UCSD-AML1 (cell line): ENCODE data around the gene CDSN.

Experiments
- DNase-seq: peaks from one replicate; lab custom pipeline; 2025; ENCODE audit not compliant: unreplicated experiment; lab: John Stamatoyannopoulos, UW

The CDSN gene

DNA sequence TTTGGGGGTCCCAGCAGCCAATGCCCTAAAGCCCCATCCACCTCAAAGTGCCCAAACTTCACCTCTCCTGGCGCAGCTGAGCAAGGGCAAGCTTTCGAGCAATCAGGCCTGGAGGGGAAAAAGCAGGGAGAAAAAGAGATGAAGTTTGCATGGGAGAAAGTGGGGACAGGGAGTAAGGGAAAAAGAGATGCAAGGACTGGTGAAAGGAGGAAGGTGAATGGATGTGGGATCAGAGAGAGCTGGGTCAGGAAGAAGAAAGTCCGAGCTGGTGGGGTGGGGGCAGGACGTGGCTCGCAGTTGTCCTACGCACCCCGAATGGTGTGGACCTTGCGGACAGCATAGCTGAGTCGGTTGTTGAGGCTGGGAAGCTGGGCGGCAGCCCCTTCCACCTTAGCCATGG is 25.1 kb upstream of the CDSN start:
- no peak for DNase-seq

DNA sequence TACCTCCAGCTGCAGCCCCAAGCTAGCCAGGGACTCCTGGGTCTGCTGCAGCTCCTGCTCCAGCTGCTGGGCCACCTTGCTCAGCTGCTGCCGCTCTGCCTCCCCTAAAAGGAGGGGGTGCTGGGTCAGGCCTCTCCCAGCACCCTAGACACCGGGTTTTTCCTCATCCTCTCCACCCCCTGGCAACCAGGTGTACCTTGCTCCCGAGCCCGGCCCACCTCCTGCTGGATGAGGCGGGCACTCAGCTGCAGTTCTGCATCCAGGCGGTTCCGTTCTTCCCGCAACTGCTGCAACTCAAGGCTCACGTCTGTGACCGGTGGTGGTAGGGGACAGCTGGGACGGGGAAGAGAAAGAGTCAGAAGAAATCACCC is 24.7 kb upstream of the CDSN start:
- DNase-seq, result no peak

DNA sequence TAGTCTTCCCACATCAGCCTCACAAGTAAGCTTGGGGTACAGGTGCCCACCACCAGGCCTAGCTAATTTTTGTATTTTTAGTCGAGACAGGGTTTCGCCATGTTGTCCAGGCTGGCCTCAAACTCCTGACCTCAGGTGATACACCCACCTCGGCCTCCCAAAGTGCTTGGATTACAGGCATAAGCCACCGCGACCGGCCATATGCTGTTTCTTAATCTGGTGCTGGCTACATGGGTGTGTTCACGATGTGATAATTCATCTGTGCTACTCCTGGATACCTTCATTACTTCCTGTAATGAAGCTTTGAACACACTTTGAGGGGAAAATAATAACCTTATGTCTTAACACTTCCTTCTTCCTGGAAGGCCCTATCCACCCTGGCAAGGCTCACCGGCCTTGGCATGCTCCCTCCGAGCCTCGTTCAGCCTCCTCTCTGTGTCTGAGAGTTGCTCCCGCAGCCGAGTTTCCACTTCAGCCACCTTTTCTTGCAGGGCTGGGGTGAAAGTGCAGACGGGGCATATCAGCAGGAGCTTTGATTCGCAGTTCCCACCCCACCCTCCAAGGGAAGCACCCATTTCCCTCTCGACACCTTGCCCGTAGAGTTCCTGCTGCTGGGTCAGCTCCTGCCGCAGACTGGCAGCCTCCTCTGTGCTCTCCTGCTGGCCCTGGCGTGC is 24.2 kb upstream of the CDSN start:
- DNase-seq, result no peak

DNA sequence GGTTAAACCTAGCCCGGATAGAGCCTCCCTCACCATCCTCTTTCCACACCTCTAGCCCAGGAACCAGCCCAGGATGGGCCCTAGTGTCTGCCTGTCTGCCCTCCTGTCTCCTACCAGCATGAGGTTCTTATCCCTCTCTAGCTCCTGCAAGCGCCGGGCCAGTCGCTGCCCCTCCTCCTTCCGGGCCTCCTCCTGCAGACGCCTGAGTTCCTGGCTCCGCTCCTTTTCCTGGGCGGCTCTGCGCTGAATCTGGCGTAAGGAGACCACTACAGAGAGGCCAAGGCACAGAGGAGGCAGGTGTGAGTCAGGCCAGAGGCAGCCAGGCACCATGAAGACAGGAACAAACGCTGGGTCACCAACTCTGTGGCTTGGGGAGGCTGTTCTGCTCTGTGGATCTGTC is 22.9 kb upstream of the CDSN start:
- DNase-seq, result no peak

DNA sequence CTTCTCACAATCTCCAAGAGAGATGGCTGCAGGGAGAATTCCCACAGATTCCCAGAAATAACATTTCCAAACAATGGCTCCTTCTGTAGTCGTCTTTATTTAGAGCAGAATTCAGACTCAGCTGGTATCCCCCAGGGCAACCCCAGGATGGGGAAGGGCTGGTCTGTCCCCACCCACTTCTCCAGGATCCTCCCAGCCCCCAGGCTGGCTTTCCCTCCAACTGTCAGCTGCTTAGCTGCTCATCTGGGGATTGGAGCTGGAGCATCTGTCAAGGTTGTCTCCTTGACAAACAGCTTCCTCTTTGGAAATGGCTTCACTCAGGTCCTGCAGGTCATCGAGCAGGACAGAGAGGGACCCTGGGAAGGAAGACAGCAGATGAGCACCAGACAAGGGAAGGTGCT is 22.1 kb upstream of the CDSN start:
- no peak for DNase-seq

DNA sequence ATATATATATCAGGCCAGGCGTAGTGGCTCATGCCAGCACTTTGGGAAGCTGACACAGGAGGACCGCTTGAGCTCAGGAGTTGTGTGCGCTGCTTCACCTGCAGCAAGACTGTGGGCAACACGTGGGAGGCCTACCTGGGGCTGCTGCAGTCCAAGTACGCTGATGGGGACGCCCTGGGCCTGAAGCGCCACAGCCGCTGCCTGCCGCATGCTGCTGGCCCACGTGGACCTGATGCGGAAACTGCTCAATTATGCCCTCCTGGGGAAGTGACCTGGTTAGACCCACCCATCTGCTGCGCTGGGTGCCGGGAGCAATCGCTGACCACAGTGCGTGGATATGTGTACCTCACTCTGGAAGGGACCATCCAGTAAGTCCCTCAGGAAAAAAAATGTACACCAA is 20.4 kb upstream of the CDSN start:
- no peak for DNase-seq

DNA sequence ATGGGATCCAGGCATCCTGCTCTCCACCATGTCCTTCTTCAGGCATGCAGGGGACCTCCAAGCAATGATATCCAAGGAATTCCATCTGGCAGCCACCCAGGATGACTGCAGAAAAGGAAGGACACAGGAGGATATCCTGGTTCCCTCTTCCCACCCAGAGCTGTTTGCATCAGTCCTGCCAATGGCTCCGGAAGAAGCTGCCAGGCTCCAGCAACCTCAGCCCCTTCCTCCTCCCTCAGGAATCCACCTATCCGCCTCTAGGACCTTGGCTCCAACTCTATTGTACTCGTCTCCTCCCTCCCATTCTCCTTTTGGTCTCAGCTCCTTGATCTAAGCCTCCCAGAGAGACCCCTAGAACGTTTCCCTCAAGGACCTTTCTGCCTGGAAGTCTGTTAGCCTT is 19.4 kb upstream of the CDSN start:
- DNase-seq, result no peak

DNA sequence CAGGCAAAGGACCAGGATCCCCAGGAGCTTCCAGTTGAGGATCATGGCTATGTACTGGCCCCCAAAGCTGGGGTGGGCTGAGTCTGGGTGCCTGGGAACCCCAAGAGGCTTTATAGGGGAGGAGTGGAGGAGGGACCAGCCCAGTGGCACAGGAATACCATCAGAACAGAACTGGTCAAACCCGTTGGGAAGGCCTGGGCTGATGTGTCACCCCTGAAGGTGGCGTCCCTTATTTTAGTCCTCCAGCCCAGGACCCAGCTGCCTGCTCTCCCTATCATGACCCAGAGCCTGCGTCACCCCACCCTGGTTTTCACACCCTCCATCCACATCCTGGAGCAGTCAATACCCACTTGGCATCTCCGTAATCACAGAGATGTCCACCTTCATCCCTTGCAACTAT is 18.7 kb upstream of the CDSN start, which contains the start of gene PSORS1C2:
Gene PSORS1C2, minus strand, starts transcription at position 85 of the 400 bp plus-strand sequence. Its CDS starts 40 bp downstream, at position 45.
- no peak for DNase-seq

DNA sequence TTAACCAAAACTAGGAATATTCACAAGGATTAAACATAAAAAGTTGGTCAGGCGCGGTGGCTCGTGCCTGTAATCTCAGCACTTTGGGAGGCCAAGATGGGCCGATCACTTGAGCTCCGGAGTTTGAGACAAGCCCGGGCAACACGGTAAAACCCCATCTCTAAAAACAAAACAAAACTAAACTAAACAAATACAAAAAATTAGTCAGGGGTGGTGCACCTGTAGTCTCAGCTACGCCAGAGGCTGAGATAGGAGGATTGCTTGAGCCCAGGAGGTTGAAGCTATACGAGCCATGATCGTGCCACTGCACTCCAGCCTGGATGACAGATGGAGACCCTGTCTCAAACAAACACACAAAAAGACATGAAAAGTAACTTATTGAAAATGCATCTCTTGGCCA is 15.5 kb upstream of the CDSN start:
- DNase-seq, result no peak

DNA sequence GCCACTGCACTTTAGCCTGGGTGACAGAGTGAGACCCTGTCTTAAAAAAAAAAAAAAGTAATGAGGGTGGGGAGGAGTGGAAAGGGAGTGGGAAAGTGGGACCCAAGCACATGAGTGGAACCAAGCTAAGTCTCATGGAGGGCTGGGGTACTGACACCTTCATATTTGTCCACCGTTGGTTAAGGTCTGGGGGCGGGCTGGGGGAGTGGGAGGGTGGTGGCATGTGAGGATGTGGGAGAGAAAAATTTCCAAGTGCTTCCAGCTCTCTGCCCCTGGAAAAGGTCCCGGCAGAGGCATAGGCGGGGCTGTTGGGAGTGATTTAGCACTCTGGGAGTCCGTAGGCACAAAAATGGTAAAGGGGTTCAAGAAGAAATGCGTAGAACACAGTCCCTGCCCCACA is 12.6 kb upstream of the CDSN start:
- DNase-seq, result no peak

DNA sequence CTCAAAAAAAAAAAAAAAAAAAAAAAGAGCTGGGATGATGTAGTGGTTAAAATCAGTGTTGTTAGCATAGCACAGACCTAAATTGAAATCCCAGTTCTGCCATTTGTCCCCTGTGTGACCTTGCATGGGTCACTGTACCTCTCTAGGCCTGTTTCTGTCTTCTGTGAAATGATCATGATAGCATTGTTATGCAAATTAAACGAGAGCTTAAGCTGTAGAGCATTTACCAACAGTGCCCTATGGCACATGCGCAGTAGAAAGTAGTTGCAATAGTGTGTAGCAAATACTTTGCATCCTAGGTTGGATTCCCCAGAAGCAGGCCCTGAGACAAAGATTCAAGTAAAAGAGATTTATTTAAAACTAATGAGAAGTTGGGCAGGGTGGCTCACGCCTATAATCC is 11.3 kb upstream of the CDSN start:
- no peak for DNase-seq

DNA sequence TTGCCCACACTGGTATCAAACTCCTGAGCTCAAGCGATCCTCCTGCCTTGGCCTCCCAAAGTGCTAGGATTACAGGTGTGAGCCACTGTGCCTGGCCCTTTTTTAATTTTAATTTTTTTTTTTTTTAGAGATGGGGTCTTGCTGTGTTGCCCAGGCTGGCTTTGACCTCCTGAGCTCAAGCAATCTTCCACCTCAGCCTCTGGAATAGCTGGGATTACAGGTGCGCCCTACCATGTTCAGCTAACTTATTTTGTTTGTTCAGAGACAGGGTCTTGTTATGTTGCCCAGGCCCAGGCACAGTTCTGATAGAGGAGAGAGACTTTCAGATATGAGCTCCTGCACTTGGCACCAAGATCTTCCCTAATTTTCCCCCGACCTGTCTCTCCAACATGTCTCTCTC is 10.5 kb upstream of the CDSN start:
- no peak for DNase-seq

DNA sequence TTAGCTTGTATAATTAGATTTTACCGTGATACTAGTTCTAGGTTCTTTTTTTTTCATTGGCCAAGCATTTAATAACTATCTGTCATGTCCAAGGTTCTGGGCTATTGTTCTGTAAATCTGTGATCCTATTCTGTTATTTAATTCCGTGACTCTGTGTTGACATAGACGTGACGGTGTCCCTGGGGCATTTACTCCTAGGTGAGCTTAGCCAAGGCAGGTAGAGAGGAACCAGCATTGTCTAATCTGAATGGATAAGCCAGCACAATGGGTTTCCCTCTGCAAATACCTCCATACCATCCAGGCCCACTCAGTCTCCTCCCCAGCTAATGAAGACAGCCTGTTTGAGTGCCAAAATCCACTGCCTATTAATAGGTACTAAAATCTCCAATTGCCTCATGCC is 8.9 kb upstream of the CDSN start:
- DNase-seq, result no peak

DNA sequence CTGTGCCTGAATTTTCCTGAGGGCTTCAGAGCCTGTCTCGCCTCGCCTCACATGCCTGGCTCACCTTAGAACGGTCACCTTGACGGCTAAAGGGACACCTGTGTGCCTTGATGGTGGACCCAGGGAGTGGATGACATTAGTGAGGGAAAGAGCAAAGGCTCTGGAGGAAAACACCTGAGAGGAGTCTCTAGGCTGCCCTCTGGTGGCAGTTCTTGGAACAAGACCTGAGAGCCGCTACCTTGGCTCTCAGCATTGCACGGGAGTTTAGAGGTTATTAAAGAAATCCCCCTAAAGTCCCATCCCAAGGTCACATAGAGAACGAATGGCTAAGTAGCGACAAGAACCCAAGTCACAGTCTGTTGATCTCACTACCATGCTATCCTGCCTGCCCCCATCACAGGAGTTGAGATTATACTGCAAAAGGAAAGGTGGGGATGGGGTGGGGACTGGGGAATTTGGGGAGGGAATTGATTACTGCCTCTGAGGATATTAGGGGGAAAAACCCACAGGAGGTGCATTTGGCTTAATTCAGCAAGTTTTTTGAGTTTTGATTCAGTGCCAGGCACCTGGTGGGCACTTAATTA is 7.9 kb upstream of the CDSN start:
- DNase-seq, result peak; percentile 39

DNA sequence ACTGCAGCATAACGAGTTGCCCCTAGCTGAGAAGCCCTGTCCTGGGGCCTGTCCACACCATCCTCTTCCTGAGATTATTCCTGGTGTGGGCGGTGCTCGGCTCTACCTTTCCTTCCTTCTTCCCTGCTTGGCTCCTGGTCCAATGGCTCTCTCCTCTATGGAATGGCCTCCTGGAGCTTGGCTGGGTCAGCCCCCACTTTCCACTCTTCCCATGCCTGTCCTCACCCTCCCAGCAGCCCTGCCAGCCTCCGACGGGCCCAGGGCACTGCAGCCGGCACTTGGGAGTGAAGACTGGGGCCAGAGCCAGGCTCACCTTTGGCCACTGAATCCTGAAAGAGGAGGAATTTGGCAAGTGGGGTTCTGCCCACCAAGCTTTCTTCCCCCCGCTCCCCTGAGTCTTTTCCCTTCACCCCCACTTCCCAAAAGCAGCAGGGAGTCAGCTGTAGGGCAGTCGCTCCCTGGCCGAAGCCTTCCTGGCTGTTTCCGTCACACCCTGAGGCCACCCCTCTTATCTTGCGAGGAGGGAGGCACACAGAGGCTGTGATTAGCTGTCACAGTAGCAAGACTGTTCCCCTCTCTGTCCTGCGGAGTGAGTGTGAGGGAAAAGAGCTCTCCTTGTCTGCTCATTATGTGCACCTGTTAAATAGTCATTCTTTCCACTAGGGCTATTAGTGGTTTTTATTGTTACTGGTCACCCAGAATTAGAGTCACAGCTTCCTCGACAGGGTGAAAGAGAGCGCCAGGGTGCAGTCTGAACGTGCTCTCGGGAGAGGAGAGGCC is 6.3 kb upstream of the CDSN start:
- DNase-seq, result no peak

DNA sequence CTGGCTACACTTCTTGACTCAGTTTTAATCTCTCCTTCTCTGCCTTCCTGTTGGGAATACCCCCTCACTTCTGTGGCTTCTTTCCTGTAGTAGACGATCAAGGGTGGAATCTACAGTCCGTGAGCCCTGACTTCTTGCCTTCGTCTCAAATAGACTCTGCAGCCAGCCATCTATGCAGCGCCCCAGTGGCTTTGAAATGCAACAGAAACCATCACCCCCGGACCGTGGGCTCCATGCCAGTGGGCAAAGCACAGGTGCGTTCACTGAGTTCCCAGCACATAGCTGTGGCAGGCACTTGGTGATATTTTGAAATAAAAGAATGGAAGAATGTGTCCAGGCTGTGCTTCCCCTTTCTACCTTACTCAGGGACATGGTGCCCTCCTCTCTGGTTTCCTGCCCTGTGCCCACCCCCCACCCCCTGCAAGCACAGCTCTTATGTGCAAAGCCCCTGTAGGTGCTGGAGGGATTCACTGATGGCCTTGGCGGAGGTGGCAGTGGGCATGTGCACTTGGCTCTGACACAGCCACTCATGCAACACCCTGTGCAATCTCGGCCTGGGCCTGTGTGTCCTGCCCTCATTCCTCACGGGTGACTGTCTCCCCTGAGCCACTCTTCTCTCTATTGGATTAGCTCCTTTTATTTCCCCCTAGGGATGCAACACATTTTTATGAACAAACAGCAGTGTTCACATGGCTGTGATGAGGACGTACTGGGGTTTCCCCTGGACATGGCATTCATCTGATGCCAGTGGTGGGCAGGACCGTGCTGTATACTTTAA is 5.5 kb upstream of the CDSN start:
- DNase-seq, result no peak

DNA sequence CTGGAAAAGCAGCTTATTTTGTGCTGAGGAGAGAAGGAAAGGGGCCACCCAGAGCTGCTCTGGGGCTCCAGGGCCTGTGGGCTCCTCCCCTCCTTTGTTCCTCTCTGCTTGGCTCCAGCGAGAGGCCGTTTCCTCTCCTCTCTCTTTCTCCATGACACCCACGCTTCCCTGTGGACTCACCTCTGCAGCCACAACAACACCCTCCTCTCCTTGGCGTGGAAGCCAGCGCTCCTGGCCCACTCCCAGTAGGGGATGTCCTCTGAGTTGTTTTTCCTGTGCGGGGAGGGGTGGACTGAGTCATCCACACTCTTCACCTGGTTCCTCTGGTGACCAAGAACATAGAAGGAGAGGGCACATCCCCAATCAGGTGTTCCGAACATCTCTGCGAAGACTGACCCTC is 4.9 kb upstream of the CDSN start:
- peak; percentile 16 for DNase-seq

DNA sequence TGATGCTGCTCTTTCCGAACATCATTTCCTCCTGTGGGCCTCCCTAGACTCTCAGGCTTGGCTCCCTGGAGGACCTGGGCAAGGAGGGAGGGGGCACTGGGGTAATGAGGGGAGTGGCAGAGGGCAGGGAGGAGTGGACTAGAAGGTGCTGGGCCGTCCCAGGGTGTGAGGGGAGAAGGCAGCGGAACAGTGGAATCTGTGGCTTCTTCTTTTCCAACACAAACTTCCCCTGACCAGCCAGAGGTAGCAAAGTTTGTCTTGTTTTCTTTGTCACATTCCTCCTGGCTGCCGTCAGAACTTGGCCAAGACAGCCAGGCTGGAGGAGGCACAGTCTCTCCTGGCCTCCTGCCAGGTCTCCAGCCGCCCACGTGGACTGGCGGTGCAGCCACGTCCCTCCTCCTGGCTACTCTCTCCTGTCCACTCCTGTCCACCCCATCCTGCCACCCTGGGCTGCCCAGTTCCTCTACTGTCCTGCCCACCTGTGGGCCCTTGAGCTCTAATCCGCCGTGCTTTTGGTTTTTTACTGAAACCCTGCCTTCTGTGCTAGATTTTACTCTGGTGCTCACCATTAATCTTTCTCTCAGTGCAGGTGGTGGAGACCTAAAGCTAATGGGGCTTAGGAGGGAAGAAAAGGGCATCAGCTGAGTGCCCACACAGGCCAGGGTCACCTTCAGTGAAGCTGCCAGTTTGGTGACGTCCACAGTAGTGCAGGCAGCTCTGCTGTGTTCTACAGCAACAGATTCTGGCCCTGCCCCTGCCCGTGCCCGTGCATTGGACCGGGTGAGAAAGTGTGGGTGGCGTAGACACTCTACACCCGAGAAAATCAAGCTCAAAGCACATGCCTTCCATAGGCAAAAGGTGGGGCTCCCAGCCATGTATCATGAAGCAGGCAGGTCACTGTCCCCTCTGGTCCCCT is 2.8 kb upstream of the CDSN start:
- DNase-seq, result no peak

DNA sequence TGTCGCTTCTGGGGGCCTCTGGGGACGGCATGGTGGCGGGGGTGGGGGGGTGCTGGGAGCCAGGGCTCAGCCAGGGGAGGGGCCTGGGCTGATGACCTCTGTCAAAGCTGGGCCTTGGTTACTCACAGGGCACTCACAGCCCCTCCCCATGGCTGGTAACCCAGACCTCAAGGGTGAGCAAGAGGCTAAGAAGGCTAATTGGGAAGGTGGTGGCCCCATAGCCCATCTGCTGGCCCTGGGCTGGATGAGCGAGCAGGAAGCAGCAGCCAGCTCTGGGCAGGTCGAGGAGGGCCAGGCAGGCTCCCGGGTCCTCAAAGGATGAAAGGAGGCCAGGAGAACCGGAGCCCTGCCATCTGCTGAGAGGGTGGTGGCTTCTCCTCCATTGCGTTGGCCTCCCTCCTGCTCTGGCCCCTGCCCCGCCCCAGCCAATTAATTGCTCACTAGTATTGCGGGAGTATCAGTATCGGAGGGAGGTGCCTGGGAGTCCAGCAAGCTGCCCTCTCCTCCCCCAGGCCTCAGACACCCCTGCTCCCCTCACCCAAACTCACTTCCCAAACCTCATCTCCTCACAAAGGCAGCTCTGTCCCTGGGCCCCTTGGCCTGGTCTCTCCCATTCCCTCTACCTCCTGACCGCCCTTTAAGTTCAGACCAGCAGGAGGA is 1.0 kb upstream of the CDSN start:
- no peak for DNase-seq

DNA sequence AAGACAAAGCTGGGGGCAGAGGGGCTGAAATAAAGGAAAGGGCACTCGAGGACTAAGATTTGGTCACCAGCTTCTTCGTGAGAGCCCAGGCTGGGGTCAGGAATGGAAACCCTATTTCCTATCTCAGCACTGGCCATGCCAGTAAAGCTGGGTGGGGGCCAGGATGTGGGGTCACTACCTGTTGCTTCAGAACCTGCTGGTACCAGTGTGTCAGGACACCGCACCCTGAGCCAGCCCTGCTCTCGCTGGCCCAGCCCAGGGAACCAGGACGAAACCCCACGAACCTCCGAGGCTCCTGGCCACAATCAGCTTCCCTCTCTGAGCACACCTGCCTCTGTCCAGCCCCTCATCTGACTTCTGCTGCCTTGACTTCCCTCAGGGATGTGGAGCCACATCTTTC is 2.1 kb downstream of the CDSN start:
- no peak for DNase-seq
